Transverse colon (tissue), 3 donors: ENCODE results near the gene ASIC2.

ENCODE experiments used
- EP300 ChIP-seq: sonication (generic); formaldehyde crosslinking; IDR thresholded peaks from one replicate; pipeline ENCODE4 v1.6.1; 2017; ENCODE audit warnings: antibody characterized with exemption, low read depth
- TF ChIP-seq, protein P1 (sequence below), 5 experiments: fragments of 200-600 bp in 3 of 5; fragments of 450-650 bp in 2 of 5; sonication (generic) in 3 of 5; IDR thresholded peaks; 1 replicate in 2 of 5; 2 replicates in 3 of 5; pipeline ENCODE4 v1.5.1; 2016 to 2017; ENCODE audit warnings: antibody characterized with exemption in 5 of 5, inconsistent platforms in 3 of 5, mild to moderate bottlenecking in 2 of 5, moderate library complexity in 1 of 5

DNA sequence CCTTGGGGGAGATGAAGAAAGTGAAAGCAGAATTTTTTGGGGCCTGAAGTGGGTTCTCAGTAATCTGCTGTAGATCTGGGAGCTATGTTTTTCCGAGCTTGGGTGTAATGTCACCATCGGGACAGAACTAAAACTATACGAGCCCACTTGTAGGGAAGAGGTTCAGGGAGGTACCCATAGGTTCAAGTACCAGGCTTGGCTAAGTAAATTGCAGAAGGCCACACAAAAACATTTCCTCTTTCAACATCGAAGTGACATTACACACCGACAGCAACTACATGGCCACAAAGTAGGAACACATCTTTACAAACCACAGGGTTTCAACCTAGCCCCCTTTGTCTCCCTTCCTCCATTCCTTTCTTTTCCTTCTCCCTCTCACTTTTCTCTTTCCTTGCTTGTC is 10.2 kb upstream of the ASIC2 start:
- TF ChIP-seq, protein P1, sequence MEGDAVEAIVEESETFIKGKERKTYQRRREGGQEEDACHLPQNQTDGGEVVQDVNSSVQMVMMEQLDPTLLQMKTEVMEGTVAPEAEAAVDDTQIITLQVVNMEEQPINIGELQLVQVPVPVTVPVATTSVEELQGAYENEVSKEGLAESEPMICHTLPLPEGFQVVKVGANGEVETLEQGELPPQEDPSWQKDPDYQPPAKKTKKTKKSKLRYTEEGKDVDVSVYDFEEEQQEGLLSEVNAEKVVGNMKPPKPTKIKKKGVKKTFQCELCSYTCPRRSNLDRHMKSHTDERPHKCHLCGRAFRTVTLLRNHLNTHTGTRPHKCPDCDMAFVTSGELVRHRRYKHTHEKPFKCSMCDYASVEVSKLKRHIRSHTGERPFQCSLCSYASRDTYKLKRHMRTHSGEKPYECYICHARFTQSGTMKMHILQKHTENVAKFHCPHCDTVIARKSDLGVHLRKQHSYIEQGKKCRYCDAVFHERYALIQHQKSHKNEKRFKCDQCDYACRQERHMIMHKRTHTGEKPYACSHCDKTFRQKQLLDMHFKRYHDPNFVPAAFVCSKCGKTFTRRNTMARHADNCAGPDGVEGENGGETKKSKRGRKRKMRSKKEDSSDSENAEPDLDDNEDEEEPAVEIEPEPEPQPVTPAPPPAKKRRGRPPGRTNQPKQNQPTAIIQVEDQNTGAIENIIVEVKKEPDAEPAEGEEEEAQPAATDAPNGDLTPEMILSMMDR (IDR thresholded peaks at IDR 0.05), result no peak
- TF ChIP-seq EP300, result no peak
